WTC11 (cell line): ENCODE data around the gene RABGAP1.

Experiments
- CREM ChIP-seq: sonication (generic); formaldehyde crosslinking; IDR thresholded peaks from 2 replicates; pipeline ENCODE4 v1.8.1; 2022; ENCODE audit warnings: mild to moderate bottlenecking, missing genetic modification reagents, moderate library complexity
- CTCF ChIP-seq: fragments of 200-600 bp; IDR thresholded peaks from 2 replicates; pipeline ENCODE4 v1.8.0; 2022; ENCODE audit warnings: antibody characterized with exemption
- E2F5 ChIP-seq: sonication (generic); formaldehyde crosslinking; IDR thresholded peaks from 2 replicates; pipeline ENCODE4 v1.8.1; 2022; ENCODE audit warnings: mild to moderate bottlenecking, moderate library complexity, missing genetic modification reagents
- USF2 ChIP-seq: sonication (generic); formaldehyde crosslinking; IDR thresholded peaks from 2 replicates; pipeline ENCODE4 v1.8.1; 2023; ENCODE audit warnings: mild to moderate bottlenecking, missing genetic modification reagents, moderate library complexity
- TF ChIP-seq, protein P1 (sequence below): sonication (generic); formaldehyde crosslinking; IDR thresholded peaks from 2 replicates; pipeline ENCODE4 v1.8.1; 2023; ENCODE audit warnings: mild to moderate bottlenecking, missing genetic modification reagents, borderline replicate concordance
- TF ChIP-seq, protein P2 (sequence below): sonication (generic); formaldehyde crosslinking; IDR thresholded peaks from 2 replicates; pipeline ENCODE4 v1.8.1; 2023; ENCODE audit warnings: mild to moderate bottlenecking, missing genetic modification reagents, moderate library complexity

- TF ChIP-seq CTCF (no peak), E2F5 (no peak), CREM (CRISPR knock-in tag) (no peak), USF2 (CRISPR knock-in tag) (no peak)
- TF ChIP-seq, protein P1, sequence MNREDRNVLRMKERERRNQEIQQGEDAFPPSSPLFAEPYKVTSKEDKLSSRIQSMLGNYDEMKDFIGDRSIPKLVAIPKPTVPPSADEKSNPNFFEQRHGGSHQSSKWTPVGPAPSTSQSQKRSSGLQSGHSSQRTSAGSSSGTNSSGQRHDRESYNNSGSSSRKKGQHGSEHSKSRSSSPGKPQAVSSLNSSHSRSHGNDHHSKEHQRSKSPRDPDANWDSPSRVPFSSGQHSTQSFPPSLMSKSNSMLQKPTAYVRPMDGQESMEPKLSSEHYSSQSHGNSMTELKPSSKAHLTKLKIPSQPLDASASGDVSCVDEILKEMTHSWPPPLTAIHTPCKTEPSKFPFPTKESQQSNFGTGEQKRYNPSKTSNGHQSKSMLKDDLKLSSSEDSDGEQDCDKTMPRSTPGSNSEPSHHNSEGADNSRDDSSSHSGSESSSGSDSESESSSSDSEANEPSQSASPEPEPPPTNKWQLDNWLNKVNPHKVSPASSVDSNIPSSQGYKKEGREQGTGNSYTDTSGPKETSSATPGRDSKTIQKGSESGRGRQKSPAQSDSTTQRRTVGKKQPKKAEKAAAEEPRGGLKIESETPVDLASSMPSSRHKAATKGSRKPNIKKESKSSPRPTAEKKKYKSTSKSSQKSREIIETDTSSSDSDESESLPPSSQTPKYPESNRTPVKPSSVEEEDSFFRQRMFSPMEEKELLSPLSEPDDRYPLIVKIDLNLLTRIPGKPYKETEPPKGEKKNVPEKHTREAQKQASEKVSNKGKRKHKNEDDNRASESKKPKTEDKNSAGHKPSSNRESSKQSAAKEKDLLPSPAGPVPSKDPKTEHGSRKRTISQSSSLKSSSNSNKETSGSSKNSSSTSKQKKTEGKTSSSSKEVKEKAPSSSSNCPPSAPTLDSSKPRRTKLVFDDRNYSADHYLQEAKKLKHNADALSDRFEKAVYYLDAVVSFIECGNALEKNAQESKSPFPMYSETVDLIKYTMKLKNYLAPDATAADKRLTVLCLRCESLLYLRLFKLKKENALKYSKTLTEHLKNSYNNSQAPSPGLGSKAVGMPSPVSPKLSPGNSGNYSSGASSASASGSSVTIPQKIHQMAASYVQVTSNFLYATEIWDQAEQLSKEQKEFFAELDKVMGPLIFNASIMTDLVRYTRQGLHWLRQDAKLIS (CRISPR knock-in tag) = no peak
- TF ChIP-seq, protein P2, sequence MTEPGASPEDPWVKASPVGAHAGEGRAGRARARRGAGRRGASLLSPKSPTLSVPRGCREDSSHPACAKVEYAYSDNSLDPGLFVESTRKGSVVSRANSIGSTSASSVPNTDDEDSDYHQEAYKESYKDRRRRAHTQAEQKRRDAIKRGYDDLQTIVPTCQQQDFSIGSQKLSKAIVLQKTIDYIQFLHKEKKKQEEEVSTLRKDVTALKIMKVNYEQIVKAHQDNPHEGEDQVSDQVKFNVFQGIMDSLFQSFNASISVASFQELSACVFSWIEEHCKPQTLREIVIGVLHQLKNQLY = no peak
Measured at GRCh38 chr9:122998448-122998847, 57.6 kb downstream of the RABGAP1 start.
